ENCODE data around the gene DPM2.

- TF ChIP-seq EZH2 (IDR thresholded peaks at IDR 0.05; ENCODE audit: insufficient read depth, low read length) (no peak), CTCF (IDR thresholded peaks at IDR 0.05; ENCODE audit: insufficient read depth, low read depth, low read length) (no peak)
Observed at GRCh38 chr9:127955294-127956015, 17.8 kb upstream of the DPM2 start.
